Measurements from ENCODE around the gene LY6G5C. TPM values are rescaled to one million over a fixed set of nuclear protein-coding genes. Genes with fewer than 3 reads are reported as not detected.

LY6G5C gene
- total and polyA plus RNA-seq, 2 of the 13 experiments (the other 11 are each of a cell fraction or from before 2014, with no cell fraction given), result 0.33 to 0.55 TPM

DNA sequence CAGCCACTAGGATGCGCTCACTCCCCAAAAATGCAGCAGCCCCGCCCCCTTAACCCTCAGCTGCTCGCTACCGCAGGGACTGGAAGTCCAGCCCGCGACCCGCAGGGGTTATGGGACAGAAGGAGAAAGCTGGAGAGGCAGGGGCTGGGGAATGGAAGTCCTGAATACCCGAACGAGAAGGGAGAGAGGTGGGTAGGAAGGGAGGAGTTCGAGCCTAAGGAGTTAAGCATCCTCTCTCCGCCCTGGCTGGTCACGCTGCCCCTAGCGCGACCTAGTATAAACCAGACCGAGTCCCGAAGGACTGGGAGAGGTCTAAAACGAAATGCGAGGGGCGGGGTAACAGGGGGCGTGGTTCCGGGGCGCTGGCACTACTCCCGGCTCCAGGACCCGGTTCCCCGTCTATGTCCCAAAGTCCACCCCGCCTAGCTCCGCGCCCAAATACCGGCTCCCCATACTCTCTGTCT is 48.7 kb upstream of the LY6G5C start (continued):
- TF ChIP-seq FOXC1 (CRISPR knock-in tag; IDR thresholded peaks at IDR 0.05; ENCODE audit: borderline replicate concordance), result peak; percentile 61; the same call in 1 of the 2 replicates
- peak; percentile 28; the same call in 1 of the 3 replicates for TF ChIP-seq MXI1 (IDR thresholded peaks at IDR 0.05; ENCODE audit: borderline replicate concordance, low read depth, low read length)
- peak; percentile 84 for TF ChIP-seq SMC3 (IDR thresholded peaks at IDR 0.05; ENCODE audit: low read length)
- TF ChIP-seq AHR (CRISPR knock-in tag; IDR thresholded peaks at IDR 0.05), result 0 out of 2 replicates have a peak, but pooled peaks have one; percentile 25
- peak; percentile 59; the same call in 1 of the 2 replicates for TF ChIP-seq ZNF547 (CRISPR knock-in tag; IDR thresholded peaks at IDR 0.05)
- TF ChIP-seq, protein P1, sequence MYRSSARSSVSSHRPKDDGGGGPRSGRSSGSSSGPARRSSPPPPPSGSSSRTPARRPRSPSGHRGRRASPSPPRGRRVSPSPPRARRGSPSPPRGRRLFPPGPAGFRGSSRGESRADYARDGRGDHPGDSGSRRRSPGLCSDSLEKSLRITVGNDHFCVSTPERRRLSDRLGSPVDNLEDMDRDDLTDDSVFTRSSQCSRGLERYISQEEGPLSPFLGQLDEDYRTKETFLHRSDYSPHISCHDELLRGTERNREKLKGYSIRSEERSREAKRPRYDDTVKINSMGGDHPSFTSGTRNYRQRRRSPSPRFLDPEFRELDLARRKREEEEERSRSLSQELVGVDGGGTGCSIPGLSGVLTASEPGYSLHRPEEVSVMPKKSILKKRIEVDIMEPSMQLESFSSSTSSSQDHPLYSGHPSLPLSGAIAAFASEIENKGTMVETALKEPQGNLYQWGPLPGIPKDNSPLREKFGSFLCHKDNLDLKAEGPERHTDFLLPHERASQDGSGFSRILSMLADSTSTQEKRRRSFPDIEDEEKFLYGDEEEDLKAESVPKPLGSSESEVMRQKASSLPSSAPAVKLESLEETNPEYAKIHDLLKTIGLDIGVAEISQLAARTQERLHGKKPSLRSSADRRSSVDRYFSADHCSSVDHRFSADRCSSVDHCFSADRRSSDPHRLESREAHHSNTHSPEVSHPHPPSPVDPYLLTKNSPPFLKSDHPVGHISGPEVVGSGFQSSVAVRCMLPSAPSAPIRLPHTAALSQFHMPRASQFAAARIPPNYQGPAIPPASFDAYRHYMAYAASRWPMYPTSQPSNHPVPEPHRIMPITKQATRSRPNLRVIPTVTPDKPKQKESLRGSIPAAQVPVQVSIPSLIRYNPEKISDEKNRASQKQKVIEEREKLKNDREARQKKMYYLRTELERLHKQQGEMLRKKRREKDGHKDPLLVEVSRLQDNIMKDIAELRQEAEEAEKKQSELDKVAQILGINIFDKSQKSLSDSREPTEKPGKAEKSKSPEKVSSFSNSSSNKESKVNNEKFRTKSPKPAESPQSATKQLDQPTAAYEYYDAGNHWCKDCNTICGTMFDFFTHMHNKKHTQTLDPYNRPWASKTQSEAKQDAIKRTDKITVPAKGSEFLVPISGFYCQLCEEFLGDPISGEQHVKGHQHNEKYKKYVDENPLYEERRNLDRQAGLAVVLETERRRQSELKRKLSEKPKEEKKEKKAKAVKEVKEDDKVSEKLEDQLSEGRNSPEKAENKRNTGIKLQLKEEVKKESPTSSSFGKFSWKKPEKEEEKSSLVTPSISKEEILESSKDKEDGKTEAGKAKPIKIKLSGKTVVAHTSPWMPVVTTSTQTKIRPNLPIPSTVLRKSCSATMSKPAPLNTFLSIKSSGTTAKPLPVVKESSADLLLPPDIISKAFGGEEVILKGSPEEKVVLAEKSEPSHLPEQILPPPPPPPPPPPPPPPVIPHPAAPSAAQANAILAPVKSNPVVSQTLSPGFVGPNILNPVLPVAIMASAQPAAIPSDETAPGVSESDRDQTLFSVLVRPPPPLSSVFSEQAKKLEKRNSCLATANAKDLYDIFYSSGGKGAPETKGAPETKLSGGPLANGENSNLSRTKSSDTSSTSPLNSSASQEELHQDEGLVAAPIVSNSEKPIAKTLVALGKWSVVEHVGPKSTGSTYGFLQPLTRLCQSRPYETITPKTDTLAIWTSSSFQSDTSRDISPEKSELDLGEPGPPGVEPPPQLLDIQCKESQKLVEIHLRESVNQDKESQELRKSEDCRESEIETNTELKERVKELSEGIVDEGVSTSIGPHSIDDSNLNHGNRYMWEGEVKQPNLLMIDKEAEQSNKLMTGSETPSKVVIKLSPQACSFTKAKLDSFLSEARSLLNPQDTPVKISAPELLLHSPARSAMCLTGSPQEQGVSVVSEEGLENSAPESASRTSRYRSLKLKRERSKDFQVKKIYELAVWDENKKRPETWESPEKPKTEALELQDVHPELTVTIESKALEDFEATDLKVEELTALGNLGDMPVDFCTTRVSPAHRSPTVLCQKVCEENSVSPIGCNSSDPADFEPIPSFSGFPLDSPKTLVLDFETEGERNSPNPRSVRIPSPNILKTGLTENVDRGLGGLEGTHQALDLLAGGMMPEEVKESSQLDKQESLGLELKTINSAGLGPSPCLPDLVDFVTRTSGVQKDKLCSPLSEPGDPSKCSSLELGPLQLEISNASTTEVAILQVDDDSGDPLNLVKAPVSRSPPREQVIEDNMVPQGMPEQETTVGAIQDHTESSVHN (CRISPR knock-in tag; IDR thresholded peaks at IDR 0.05), result peak; percentile 35; the same call in 1 of the 2 replicates
- no peak for TF ChIP-seq U2AF1 (optimal IDR thresholded peaks at IDR 0.05; ENCODE audit: low read depth, low read length)
- peak; percentile 80 for TF ChIP-seq ZBTB7A (CRISPR knock-in tag; IDR thresholded peaks at IDR 0.05)
- TF ChIP-seq ZNF34 (CRISPR knock-in tag; IDR thresholded peaks at IDR 0.05; ENCODE audit: borderline replicate concordance), result peak; percentile 17; the same call in 1 of the 2 replicates
- TF ChIP-seq GATAD2A (CRISPR knock-in tag; IDR thresholded peaks at IDR 0.05), result peak; percentile 71
- 0 out of 2 replicates have a peak, but pooled peaks have one; percentile 42 for TF ChIP-seq RCOR2 (CRISPR knock-in tag; IDR thresholded peaks at IDR 0.05)
- TF ChIP-seq, protein P2, sequence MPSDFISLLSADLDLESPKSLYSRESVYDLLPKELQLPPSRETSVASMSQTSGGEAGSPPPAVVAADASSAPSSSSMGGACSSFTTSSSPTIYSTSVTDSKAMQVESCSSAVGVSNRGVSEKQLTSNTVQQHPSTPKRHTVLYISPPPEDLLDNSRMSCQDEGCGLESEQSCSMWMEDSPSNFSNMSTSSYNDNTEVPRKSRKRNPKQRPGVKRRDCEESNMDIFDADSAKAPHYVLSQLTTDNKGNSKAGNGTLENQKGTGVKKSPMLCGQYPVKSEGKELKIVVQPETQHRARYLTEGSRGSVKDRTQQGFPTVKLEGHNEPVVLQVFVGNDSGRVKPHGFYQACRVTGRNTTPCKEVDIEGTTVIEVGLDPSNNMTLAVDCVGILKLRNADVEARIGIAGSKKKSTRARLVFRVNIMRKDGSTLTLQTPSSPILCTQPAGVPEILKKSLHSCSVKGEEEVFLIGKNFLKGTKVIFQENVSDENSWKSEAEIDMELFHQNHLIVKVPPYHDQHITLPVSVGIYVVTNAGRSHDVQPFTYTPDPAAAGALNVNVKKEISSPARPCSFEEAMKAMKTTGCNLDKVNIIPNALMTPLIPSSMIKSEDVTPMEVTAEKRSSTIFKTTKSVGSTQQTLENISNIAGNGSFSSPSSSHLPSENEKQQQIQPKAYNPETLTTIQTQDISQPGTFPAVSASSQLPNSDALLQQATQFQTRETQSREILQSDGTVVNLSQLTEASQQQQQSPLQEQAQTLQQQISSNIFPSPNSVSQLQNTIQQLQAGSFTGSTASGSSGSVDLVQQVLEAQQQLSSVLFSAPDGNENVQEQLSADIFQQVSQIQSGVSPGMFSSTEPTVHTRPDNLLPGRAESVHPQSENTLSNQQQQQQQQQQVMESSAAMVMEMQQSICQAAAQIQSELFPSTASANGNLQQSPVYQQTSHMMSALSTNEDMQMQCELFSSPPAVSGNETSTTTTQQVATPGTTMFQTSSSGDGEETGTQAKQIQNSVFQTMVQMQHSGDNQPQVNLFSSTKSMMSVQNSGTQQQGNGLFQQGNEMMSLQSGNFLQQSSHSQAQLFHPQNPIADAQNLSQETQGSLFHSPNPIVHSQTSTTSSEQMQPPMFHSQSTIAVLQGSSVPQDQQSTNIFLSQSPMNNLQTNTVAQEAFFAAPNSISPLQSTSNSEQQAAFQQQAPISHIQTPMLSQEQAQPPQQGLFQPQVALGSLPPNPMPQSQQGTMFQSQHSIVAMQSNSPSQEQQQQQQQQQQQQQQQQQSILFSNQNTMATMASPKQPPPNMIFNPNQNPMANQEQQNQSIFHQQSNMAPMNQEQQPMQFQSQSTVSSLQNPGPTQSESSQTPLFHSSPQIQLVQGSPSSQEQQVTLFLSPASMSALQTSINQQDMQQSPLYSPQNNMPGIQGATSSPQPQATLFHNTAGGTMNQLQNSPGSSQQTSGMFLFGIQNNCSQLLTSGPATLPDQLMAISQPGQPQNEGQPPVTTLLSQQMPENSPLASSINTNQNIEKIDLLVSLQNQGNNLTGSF (CRISPR knock-in tag; IDR thresholded peaks at IDR 0.05), result peak; percentile 14; the same call in 1 of the 2 replicates
- peak; percentile 60 for TF ChIP-seq KMT2B (CRISPR knock-in tag; IDR thresholded peaks at IDR 0.05)
- no peak; the same call in 1 of the 2 replicates for TF ChIP-seq DMAP1 (CRISPR knock-in tag; IDR thresholded peaks at IDR 0.05)
